Ovary (tissue), 9 donors: ENCODE results near the gene GET4. TPM values are rescaled to one million over a fixed set of nuclear protein-coding genes. Genes with fewer than 3 reads are reported as not detected.

Experiments used
- DNase-seq, 5 donors: peaks; one replicate each; pipeline ENCODE4 v3.0.0-alpha.2; 2019 to 2020
- H3K27ac ChIP-seq, 2 donors: fragments of 200-600 bp; one replicate each; pipeline versions ENCODE4 v1.5.1 to v1.8.0; 2019 to 2022
- H3K27me3 ChIP-seq: fragments of 200-600 bp; one replicate; pipeline ENCODE4 v1.8.0; 2022
- H3K36me3 ChIP-seq: fragments of 200-600 bp; sonication (generic); one replicate; pipeline ENCODE4 v1.5.1; 2019
- H3K4me1 ChIP-seq: one replicate; pipeline ENCODE4 v1.8.1; 2013; ENCODE audit warnings: mild to moderate bottlenecking, moderate library complexity; ENCODE audit not compliant: insufficient read depth
- H3K4me3 ChIP-seq: fragments of 200-600 bp; sonication (generic); one replicate; pipeline ENCODE4 v1.5.1; 2017
- H3K9me3 ChIP-seq, 2 donors: fragments of 200-600 bp in 1 of 2; sonication (generic) in 1 of 2; one replicate each; pipeline versions ENCODE4 v1.5.1 to v1.8.1; 2013 to 2019; ENCODE audit warnings: mild to moderate bottlenecking in 1 of 2, moderate library complexity in 1 of 2
- CTCF ChIP-seq, 3 donors: fragments of 450-650 bp in 2 of 3; fragments of 200-600 bp in 1 of 3; IDR thresholded peaks; one replicate each; pipeline versions ENCODE4 v1.5.1 to v1.8.0; 2016 to 2022; ENCODE audit warnings: antibody characterized with exemption in 3 of 3, mild to moderate bottlenecking in 1 of 3
- EP300 ChIP-seq: sonication (generic); formaldehyde crosslinking; IDR thresholded peaks from one replicate; pipeline ENCODE4 v1.6.1; 2017; ENCODE audit warnings: antibody characterized with exemption
- POLR2A ChIP-seq: fragments of 450-650 bp; IDR thresholded peaks from one replicate; pipeline ENCODE4 v1.6.1; 2017; ENCODE audit warnings: antibody characterized with exemption, mild to moderate bottlenecking, moderate library complexity
- WGBS, 3 donors: extraction: QIAGEN DNeasy Blood & Tissue Kit in 1 of 3; methylation state at CpG; one replicate each; pipeline versions ENCODE4 v1.1.5 to v1.1.7; 2013 to 2017; 5-methylcytosine and 5-hydroxymethylcytosine counted together
- intact Hi-C, 4 donors: fragments of 100-400 bp; cut with DNase I; formaldehyde crosslinking; loops; one replicate each; pipeline versions ENCODE4 v1.11.0 to v1.15.1; 2022 to 2023
- polyA plus RNA-seq, 2 donors: library from polyadenylated mRNA; stranded (reverse); fragments of 200-250 nt in 1 of 2; fragments of 350-450 nt in 1 of 2; fragmentation: Illumina TruSeq in 1 of 2; extraction: RNeasy Lipid Tissue Mini Kit (QIAGEN cat#74804) in 1 of 2; gene quantifications; one replicate each; pipeline ENCODE4 v1.2.3, GENCODE V29; 2013 to 2014
- total RNA-seq, 7 donors: library from RNA; depleted of rRNA in 2 of 7; stranded (reverse); fragments of >200 nt in 2 of 7; fragmentation: NEBNext Ultra II Directional in 3 of 7; extraction: Animal tissue kit (Norgen Biotek cat#: 25700) in 3 of 7; gene quantifications; one replicate each; pipeline versions ENCODE4 v1.1.0 to v1.2.4, GENCODE V29; 2016 to 2023
- donor health status: DM: no; HTN: no; CAD: no; lungs with moderate emphysema.
- donor health status: DM: no; HTN: no; CAD: no.
- donor health status: Bipolar disorder and iron deficiency.
- donor health status: DM: yes; HTN: yes; CAD: no.
- donor health status: DM: no; HTN: no; CAD: no.
- donor health status: DM: yes; HTN: yes; CAD: no.

Gene GET4
- total and polyA plus RNA-seq, 9 donors = 7.2 to 37.6 (median 30.4) TPM

- intact Hi-C loops = loop anchor here in 1 of 4 donors (10.0 kb wide), 1 partner anchor 153 kb away; no protein-coding TSS in a partner anchor
- Histone ChIP-seq H3K27ac (no peak overlapping the region), H3K4me3 (no peak overlapping the region), H3K36me3 (no peaks in the 10 kb centered on the region), H3K4me1 (peaks cover 10% of the 10 kb centered on the region), H3K9me3 (no peaks in the 10 kb centered on the region), H3K27me3 (no peaks in the 10 kb centered on the region)
- TF ChIP-seq POLR2A (no peak), EP300 (no peak)
- no peak for DNase-seq
- 81 to 91% (median 82%) methylated on average over 32 to 41 of the region's 41 CpGs for WGBS, 3 donors
Measured at GRCh38 chr7:911791-912480, 35.6 kb downstream of the GET4 start.

- no peak overlapping the region for H3K27ac ChIP-seq
- H3K27me3 ChIP-seq = no peaks in the 10 kb centered on the region
- 73 to 82% (median 74%) methylated on average over 30 to 31 of the region's 31 CpGs for whole genome bisulfite sequencing, 3 donors
Measured at GRCh38 chr7:913736-914520, 37.6 kb downstream of the GET4 start.

GRCh38 chr7:914521-915194 lies 38.3 kb downstream of the GET4 start:
- 87 to 93% (median 90%) methylated on average over 14 to 16 of the region's 16 CpGs for whole genome bisulfite sequencing, 3 donors
- Histone ChIP-seq H3K4me1 (peaks cover 3% of the 10 kb centered on the region), H3K36me3 (no peaks in the 10 kb centered on the region), H3K4me3 (no peak overlapping the region), H3K27ac (no peak overlapping the region), H3K27me3 (no peaks in the 10 kb centered on the region), H3K9me3 (no peaks in the 10 kb centered on the region)
- no peak for TF ChIP-seq EP300
- no peak for TF ChIP-seq CTCF (IDR thresholded peaks at IDR 0.05)
- TF ChIP-seq POLR2A = no peak
- intact Hi-C loops = loop anchor here in 1 of 4 donors (10.0 kb wide), 1 partner anchor 150 kb away; no protein-coding TSS in a partner anchor
- DNase-seq = no peak

More at GRCh38 chr7:913736-914520, 37.6 kb downstream of the GET4 start:
- intact Hi-C loops = loop anchor here in 1 of 4 donors (10.0 kb wide), 1 partner anchor 151 kb away; no protein-coding TSS in a partner anchor
- no peak overlapping the region for H3K4me3 ChIP-seq
- no peak for DNase-seq
- H3K9me3 ChIP-seq = no peaks in the 10 kb centered on the region
- H3K4me1 ChIP-seq = peaks cover 6% of the 10 kb centered on the region
- no peaks in the 10 kb centered on the region for H3K36me3 ChIP-seq
- TF ChIP-seq POLR2A = no peak
- no peak for TF ChIP-seq CTCF (IDR thresholded peaks at IDR 0.05)
- no peak for TF ChIP-seq EP300

GRCh38 chr7:915291-916218 lies 39.2 kb downstream of the GET4 start:
- no peak for DNase-seq
- H3K36me3 ChIP-seq = no peaks in the 10 kb centered on the region
- no peaks in the 10 kb centered on the region for H3K4me1 ChIP-seq
- WGBS, 3 donors = 83 to 86% (median 83%) methylated on average over 43 of the region's 43 CpGs
- H3K27ac ChIP-seq = no peak overlapping the region
- no peaks in the 10 kb centered on the region for H3K27me3 ChIP-seq
- intact Hi-C loops = loop anchor here in 1 of 4 donors (10.0 kb wide), 1 partner anchor 149 kb away; no protein-coding TSS in a partner anchor
- TF ChIP-seq EP300 (no peak), POLR2A (no peak), CTCF (IDR thresholded peaks at IDR 0.05) (no peak)
- no peak overlapping the region for H3K4me3 ChIP-seq
- no peaks in the 10 kb centered on the region for H3K9me3 ChIP-seq
